GM18526 (cell line): Measurements from ENCODE around the gene RPP14.

Experiments
- POLR2A ChIP-seq: IDR thresholded peaks from 3 replicates; pipeline ENCODE4 v1.6.1; 2011; ENCODE audit not compliant: insufficient read length; ENCODE audit errors: extremely low read depth

RPP14 gene

GRCh38 chr3:58288011-58288728, 17.9 kb upstream of the RPP14 start:
- no peak for TF ChIP-seq POLR2A

- no peak for TF ChIP-seq POLR2A
Measured at GRCh38 chr3:58291671-58292338, 14.2 kb upstream of the RPP14 start.

DNA sequence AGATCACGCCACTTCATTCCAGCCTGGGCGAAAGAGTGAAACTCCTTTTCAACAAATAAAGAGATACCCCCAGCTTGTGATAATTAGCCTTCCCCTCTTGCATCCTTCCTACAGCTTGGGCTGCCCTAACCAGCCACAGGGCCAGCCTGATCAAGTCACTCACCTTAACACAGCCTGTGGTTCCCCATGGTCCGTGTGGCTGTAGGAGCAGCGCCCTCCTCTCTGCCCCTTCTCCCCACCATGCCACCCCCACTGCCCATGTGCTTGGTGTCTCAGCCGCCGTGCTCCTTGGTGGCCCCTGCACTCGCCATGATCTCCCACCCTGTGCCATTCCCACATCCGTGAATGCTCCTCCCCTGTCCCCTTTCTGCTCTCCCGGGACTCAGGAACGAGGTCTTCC, 13.2 kb upstream of the RPP14 start:
- no peak for TF ChIP-seq POLR2A

DNA sequence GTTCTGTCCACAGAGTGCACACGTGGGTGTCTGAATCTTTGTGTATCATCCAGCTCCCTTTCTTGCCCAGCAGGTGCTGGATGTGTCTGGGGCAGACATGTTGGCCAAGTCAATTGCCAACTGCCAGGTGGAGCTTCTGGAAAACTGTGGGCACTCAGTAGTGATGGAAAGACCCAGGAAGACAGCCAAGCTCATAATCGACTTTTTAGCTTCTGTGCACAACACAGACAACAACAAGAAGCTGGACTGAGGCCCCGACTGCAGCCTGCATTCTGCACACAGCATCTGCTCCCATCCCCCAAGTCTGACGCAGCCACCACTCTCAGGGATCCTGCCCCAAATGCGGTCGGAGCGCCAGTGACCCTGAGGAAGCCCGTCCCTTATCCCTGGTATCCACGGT, 12.5 kb upstream of the RPP14 start:
- no peak for TF ChIP-seq POLR2A

GRCh38 chr3:58296269-58296668, 9.8 kb upstream of the RPP14 start:
- no peak for TF ChIP-seq POLR2A

DNA sequence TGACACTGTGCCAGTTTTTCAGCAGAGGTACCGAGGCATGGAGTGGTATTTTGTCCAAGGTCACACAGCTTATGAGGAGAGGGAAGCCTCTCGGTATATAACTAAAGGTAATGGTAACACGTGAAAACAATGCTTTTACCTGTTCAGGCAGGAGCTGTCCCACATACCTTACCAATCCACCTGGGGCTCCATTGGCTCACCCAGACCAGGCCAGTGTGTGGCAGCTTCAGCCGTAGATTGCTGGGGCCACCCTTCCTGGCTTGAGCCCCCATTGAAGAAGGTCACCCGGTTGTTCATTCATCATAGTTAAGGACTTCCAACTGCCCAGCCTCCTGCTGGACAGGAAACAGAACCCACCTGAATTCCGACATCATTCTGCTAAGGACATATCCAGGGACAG, 9.2 kb upstream of the RPP14 start:
- no peak for TF ChIP-seq POLR2A

DNA sequence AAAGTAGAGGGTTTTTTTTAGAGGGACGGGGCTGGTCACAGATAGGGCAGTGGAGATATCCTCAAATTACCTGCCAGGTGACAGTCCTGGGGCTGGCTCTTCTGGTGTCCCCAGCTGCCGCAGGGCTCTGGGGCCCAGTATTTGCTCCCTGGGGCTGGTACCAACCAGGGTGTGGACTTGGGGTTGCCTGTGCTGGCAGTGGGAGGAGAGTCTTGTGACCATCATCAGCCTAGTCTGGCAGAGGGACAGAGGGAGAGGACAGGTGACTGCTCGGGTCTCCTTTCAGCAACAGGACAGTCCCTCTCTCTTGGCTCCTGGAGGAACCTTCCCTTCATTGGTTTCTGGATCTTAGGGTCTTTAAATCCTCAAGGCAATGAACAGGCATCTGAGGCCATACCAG, 7.9 kb upstream of the RPP14 start:
- no peak for TF ChIP-seq POLR2A

DNA sequence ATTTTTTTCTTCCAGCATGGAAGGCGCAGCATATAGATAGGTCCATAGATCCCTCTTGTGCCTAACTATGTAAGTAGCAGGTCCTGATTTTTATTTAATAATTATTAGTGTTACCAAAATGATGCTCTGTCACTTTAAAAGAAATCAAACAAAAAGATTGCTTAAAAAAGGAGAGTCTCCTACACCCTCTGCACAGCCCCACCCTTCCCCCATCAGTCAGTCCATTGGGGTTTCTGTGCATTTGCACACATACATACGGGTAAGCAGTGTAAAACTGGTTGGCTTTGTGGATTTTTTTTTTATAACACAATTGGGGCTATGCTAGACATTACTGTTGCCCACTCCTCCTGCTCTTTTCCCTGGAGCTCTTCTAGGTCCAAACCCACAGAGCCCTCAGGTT, 7.0 kb upstream of the RPP14 start:
- no peak for TF ChIP-seq POLR2A

GRCh38 chr3:58299839-58300516, 6.1 kb upstream of the RPP14 start:
- no peak for TF ChIP-seq POLR2A

GRCh38 chr3:58307639-58308215, 1.7 kb downstream of the RPP14 start:
- no peak for TF ChIP-seq POLR2A

DNA sequence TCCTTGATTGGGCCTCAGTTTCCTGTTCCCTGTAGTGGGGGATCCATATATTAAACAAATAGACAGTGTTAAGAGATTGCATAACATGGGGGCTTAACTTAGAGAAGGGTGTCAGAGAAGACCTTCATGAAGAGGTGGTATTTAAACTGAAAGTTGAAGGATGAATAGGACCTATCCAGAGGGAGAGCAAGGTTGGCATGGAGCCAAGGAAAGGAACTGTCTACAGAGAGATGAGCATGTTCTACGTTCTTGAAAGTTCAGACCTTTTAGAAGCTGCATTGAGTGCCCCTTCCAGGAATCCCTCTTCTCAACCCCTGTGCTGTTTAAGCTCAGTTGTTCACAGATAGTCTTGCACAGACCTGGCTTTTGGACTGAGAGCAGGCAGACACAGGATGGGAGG, 2.7 kb downstream of the RPP14 start:
- TF ChIP-seq POLR2A: no peak

- TF ChIP-seq POLR2A: no peak
Measured at GRCh38 chr3:58317811-58318210, 11.8 kb downstream of the RPP14 start.

DNA sequence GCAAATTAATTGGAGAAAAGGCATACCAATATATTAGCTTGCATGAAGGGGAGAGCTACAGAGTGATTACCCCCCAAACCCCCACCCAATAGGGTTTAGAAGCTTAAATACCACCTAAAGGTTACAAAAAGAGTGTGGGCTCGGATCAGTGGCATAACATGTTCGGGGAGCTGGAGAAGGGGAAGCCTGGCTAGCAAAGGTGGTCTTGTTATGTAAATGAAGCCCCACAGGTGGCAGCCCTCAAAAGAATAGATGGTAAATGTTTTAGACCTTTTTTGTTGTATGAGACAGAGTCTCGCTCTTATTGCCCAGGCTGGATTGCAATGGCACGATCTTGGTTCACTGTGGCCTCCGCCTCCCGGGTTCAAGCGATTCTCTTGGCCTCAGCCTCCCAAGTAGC, 15.7 kb downstream of the RPP14 start:
- no peak for TF ChIP-seq POLR2A

DNA sequence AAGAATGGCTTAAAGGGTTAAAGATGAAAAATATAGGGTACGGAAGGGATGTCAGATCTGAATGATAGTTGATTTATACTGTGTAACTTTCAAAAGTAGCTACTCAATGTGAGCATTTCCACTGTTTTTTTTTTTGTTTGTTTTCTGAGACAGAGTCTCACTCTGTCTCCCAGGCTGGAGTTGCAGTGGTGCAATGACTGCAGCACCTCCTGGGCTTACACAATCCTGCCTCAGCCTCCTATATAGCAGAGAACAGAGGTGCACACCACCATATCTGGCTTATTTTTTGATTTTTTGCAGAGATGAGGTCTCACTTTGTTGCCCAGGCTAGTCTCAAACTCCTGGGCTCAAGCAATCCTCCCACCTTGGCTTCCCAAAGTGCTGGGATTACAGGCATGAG, 16.7 kb downstream of the RPP14 start:
- no peak for TF ChIP-seq POLR2A

GRCh38 chr3:58323529-58324390, 17.7 kb downstream of the RPP14 start:
- no peak for TF ChIP-seq POLR2A
